OCI-LY7 (cell line): ENCODE measurements around the gene PDXK.

Source experiments
- CTCF ChIP-seq: fragments of 200-600 bp; sonication (generic); conservative IDR thresholded peaks from 2 replicates; pipeline ENCODE4 v1.5.1; 2014; ENCODE audit warnings: mild to moderate bottlenecking, antibody characterized with exemption, low read length, moderate library complexity, mixed read lengths
- EZH2phosphoT487 ChIP-seq: fragments of 200-600 bp; sonication (generic); IDR thresholded peaks from 2 replicates; pipeline ENCODE4 v1.6.1; 2018; ENCODE audit warnings: low read depth, borderline replicate concordance, mild to moderate bottlenecking, mixed run types, antibody characterized with exemption, low read length, moderate library complexity, mixed read lengths

GRCh38 chr21:43693981-43694380, 24.9 kb upstream of the PDXK start:
- no peak for TF ChIP-seq CTCF
- no peak for TF ChIP-seq EZH2phosphoT487
